ENCODE results near the gene SAT2.
A peak's percentile ranks its signal among the peaks of the same experiment; 100 is the strongest.
"Not testable (repeated sequence)": the region's sequence is repeated elsewhere in the genome, so short reads cannot be mapped to it uniquely, and the experiment has no call there.

Gene SAT2

DNA sequence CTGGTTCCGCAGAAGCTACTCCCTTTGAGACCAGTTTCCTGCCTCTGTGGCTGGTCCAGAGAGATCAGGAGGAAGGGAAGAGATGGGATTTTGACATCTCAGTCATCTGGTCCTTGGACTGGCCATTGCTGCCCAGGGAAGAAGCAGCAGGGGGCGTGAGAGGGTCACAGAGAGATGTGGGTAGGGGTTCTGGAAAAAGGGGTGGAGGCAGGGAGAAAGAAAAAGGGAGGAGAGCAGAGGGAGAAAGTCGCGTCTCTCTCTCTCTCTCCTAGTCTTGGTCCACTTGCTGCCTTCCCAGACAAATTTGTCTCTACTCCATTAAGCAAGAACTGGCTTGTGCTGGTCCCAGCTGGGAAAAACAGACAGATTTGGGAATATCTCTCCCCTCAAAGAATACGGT, 6.8 kb upstream of the SAT2 start:
- DNase-seq (ENCODE audit: low read depth, low spot score): no peak

DNA sequence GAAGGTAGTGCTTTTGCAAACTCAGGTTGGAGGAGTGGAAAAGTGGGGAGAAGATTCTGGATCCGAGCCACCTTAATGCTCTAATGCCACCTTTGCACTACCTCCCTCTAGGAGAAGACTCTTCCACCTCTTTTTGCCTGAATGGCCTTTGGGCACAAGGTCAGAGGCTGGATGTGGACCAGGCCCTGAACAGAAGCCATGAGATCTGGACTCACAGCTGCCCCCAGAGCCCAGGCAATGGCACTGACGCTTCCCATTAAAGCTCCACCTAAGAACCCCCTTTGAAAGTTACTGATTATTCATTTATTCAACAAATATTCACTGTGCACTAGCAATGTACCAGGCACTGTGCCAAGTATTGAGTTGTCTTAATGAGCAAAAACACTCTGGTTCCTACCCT, 5.5 kb upstream of the SAT2 start:
- no peak for DNase-seq (ENCODE audit: low read depth, low spot score)

DNA sequence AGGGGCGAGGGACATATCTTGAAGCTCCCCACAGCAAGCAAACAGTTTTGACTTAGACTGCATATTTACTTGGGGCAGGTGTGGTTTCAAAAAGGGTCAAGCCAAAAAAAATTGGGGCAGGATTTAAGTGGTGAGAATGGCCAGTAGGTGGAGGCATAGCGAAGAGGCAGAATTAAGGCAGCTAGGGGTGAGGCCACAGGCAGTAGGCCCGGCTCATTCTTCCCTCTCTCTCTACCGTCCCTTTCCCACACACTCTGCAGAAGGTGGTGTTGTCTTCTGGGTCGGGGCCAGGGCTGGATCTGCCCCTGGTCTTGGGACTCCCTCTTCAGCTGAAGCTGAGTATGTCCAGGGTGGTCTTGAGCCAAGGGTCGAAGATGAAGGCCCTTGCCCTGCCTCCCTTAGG, 4.9 kb upstream of the SAT2 start:
- no peak for DNase-seq (ENCODE audit: low read depth, low spot score)

- DNase-seq (ENCODE audit: low read depth, low spot score): no peak
Measured at GRCh38 chr17:7631398-7632380, 4.1 kb upstream of the SAT2 start.

DNA sequence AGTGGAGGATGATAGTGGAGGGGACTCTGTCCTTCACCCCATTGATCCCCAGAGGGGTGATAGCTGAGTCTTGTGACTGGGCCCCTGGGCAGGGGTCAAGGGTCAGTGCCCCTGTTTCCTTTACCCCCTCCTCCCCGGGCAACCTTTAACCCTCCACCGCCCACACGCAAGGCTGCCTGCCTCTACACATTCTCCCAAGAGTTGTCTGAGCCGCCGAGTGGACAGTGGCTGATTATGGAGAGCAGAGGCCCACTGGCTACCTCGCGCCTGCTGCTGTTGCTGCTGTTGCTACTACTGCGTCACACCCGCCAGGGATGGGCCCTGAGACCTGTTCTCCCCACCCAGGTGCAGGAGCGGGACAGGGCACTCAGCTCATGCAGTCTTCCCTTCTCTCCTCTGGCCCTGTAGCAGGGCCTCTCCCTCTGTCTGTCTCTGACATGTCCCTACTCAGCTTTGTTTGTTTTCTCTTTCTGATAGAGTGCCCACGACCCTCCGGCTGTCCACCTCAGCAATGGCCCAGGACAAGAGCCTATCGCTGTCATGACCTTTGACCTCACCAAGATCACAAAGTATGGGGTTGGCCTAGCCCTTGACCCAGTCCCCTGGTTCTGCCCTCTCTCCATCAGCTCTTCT, 2.4 kb upstream of the SAT2 start, which contains the start of gene SHBG:
Gene SHBG, plus strand, starts transcription at position 197 of the 633 bp plus-strand sequence. Its CDS starts 38 bp downstream, at position 235.
- no peak for DNase-seq (ENCODE audit: low read depth, low spot score)

- no peak for DNase-seq (ENCODE audit: low read depth, low spot score)
Measured at GRCh38 chr17:7626956-7627249, 718 bp downstream of the SAT2 start.

GRCh38 chr17:7626307-7626706, 1.3 kb downstream of the SAT2 start:
- no peak for DNase-seq (ENCODE audit: low read depth, low spot score)

DNA sequence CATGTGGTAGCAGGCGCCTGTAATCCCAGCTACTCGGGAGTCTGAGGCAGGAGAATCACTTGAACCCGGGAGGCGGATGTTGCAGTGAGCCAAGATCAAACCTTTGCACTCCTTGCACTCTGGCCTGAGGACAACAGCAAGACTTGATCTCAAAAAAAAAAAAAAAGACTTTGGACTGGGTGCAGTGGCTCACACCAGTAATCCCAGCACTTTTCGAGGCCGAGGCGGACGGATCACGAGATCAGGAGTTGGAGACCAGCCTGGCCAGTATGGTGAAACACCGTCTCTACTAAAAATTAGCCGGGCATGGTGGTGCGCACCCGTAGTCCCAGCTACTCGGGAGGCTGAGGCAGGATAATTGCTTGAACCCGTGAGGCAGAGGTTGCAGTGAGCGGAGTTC, 1.9 kb downstream of the SAT2 start:
- DNase-seq (ENCODE audit: low read depth, low spot score): not testable (repeated sequence)

GRCh38 chr17:7623661-7624060, 4.0 kb downstream of the SAT2 start:
- no peak for DNase-seq (ENCODE audit: low read depth, low spot score)

DNA sequence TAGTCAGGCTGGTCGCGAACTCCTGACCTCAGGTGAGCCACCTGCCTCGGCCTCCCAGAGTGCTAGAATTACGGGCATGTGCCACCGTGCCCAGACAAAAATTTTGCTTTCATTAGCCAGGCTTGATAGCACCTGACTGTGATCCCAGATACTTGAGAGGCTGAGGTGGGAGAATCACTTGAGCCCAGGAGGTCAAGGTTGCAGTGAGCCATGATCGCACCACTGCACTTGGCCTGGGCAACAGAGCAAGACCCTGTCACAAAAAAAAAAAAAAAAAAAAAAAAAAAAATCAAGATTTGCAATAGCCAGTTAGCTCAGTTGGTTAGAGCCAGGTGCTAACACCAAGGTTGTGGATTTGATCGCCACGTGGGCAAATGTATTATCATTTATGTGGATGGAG, 6.8 kb downstream of the SAT2 start:
- no peak for DNase-seq (ENCODE audit: low read depth, low spot score)

DNA sequence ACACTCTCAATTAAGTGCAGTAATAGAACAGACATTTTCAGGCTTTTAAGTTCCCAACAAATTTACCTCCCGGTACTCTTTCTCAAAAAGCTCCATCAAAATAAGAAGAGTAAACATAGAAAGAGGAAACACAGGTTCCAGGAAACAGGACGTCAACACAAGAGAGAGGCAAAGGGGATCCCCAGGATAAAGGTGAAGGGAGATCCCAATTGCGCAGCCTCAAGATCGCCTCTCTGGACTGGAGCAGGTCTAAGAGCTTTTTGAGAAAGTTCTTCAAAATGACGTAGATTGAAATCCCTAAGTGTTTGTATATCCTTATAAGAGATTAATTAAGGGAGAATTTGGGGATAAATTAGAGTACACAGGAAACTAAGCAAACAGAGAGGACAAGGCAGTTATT, 9.0 kb downstream of the SAT2 start:
- DNase-seq (ENCODE audit: low read depth, low spot score): no peak

DNA sequence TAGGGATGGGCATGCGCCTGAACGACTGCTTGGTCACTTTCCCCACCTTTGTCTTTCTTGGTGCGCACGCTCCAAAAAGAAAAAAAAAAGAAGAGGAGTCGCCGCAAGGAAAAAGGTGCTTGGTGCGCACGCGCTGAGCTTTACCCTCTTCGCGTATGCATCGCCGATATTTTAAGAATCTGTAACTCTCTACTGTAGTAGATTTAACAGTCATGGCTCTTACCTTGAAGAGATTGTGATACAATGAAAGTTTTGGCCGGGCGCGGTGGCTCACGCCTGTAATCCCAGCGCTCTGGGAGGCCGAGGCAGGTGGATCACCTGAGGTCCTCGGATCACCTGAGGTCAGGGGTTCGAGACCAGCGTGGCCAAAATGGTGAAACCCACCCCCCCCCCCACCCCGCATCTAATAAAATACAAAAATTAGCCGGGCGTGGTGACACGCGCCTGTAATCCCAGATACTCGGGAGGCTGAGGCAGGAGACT, 12.3 kb downstream of the SAT2 start:
- no peak for DNase-seq (ENCODE audit: low read depth, low spot score)

DNA sequence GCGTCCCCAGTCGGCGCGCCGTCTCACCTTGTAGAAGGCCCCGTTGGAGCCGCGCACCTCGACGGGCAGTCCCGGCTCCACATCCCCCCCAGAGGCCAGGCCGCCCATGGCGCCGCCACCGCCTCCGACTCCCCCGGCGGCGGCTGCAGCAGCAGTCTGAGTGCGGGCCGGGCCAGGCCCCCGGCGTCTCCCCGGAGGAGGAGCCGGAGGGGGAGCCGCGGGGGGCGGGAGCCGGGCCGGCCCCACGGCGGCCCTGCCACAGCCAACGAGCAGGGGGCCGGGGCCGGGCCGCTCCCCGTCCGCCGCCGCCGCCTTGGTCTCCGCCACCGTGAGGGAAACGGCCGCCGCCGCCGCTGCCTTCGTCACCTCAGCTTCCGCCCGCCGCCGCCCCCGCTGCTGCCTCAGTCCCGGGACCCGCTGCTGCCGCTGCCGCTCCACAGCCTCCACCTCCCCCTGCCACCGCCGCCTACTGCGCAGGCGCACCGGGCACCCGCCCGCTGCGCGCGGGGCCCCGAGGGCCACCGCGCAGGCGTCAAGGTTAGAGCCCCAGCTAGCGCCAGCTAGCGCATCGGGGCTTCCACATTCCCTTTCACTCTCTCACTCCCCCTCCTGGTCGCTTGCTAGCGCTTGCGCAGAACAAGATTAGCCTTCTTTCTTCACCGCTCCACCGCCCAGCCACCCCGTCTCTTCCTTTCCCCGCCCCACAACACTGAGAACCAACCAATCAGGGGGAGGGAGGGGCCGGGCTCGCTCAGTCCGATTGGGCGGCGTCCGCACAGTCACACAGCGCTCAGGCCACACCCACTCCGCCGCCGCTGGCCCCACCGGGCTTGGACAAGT, 13.0 kb downstream of the SAT2 start, which contains the start of gene FXR2:
Gene FXR2, minus strand, starts transcription at position 473 of the 840 bp plus-strand sequence. Its CDS starts 365 bp downstream, at position 108.
- peak; percentile 99 for DNase-seq (ENCODE audit: low read depth, low spot score)

DNA sequence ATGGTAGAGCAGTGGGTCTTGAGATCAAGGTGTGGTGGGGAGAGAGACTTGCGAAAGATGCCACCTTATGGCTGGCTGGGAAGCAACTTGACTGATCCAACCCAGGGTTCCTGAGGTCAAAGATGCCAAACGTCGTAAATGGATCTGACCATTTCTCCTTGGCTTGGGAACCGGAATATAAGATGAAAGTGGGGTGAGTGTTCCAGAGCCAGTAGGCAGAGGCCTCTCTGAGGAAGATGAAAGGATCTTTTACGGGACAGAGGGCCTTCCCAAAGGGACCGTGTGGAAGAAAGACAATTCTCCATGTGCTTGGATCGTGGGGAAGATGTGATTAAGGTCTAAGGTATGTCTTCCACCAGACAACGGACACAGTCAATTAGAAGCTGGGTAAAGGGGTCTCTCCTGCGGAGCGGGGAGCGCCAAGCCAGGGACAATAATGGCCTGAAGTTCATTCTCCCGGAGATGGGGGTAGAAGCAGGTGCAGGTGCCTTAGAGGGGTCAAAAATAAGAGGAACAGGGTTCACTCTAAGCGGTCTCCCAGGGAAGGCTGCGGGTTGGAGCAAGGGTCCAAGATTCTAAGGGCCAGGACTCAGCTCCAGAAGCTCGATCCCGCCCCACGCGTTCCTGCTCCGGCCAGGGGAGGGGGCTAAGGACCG, 13.7 kb downstream of the SAT2 start:
- no peak for DNase-seq (ENCODE audit: low read depth, low spot score)

- no peak for DNase-seq (ENCODE audit: low read depth, low spot score)
Measured at GRCh38 chr17:7612294-7612640, 15.4 kb downstream of the SAT2 start.

DNA sequence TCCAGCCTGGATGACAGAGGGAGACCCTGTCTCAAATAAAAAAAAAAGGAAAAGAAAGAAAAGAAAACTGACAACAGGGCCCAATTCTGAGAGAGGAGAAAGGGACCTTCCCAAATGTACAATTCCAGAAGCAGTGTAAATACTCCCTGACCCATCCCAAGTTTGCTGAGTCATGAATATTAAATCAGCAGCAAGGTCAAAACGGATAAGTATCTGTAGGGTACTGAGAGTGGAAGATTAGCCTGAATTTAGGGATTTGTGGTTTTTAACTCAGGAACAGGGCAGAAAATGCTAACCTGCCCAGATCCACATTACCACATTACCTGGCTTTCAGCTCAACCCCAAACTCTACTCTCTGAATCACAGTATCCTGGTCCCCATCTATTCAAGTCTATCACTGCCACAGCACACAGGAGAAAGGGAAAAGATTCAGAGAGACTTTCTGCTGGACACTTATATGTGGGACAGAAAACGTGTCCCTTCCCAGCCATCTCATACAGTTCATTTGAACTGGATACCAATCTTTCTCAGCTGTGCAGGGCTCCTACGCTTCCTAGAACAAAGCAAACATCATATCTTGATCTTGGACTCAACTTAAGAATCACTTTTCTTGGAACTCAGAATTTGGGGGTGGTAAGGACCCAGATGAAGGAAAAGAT, 15.9 kb downstream of the SAT2 start:
- no peak for DNase-seq (ENCODE audit: low read depth, low spot score)

DNA sequence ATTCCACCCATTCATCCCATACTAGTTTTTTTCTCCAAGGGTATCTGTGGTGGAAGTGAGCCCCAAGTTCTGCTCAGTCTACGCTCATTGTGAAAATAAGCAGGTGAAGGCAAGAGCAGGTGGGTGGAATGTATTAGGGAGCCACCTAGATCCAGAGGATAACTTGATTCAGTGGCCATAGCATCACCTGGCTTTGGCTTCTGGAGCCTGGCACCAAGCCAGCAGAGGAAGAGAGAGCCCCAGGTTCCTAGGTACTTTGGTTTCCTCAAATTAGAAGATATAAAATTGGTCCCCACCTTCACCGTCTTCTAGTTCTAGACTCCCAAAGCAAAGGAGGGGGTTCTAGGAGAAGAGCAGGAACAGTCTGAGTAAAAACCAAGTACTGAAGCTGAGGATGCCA, 17.0 kb downstream of the SAT2 start:
- DNase-seq (ENCODE audit: low read depth, low spot score): no peak

- DNase-seq (ENCODE audit: low read depth, low spot score): no peak
Measured at GRCh38 chr17:7606280-7606679, 21.3 kb downstream of the SAT2 start.

GRCh38 chr17:7597561-7597960, 30.1 kb downstream of the SAT2 start:
- not testable (repeated sequence) for DNase-seq (ENCODE audit: low read depth, low spot score)

GRCh38 chr17:7593296-7593695, 34.3 kb downstream of the SAT2 start:
- DNase-seq (ENCODE audit: low read depth, low spot score): no peak

Data from activated CD4-positive, CD25-positive, alpha-beta regulatory T cell treated with anti-CD3 and anti-CD28 coated beads, Interleukin-2, amount 50 U/mL, for 16 hours (primary cell).